ENCODE results near the gene SLMAP. TPM values are rescaled to one million over a fixed set of nuclear protein-coding genes. Genes with fewer than 3 reads are reported as not detected.
A peak's percentile ranks its signal among the peaks of the same experiment; 100 is the strongest.

Gene SLMAP
- total RNA-seq, 6 donors from 2014 or later, result 53.4 to 104 (median 68.4) TPM

DNA sequence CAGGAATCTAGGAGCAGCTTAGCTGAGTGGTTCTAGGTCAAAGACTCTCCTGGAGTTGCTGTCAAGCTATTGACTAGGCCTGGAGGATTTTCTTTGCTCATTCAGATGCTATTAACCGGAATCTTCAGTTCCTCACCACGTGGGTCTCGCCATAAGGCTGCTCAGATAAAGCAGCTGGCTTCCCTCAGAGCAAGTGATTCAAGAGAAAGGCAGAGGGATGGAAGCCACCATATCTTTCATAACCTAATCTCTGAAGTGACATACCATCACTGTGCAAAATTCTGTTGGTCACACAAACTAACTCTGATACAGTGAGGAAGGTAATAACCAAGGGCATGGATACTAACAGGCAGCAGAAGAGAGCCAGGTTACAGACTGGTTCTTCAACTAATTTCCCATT, 179.4 kb downstream of the SLMAP start:
- WGBS, 2 donors, result 85 to 94% methylated on average over 3 of the region's 3 CpGs
- ATAC-seq (ENCODE audit: low FRiP score in 2 of 2), result no peak
- Histone ChIP-seq H3K4me1 (no peaks in the 10 kb centered on the region), H3K9me3 (no peaks in the 10 kb centered on the region), H3K4me3 (no peak overlapping the region), H3K27me3 (no peaks in the 10 kb centered on the region), H3K36me3 (peaks cover 0 to 9% (median 2%) of the 10 kb centered on the region in 4 donors), H3K27ac (no peak overlapping the region)
- no peak for DNase-seq
- TF ChIP-seq POLR2AphosphoS5 (IDR thresholded peaks at IDR 0.05) (no peak), POLR2A (IDR thresholded peaks at IDR 0.05) (no peak), EP300 (IDR thresholded peaks at IDR 0.05) (no peak)
- TF ChIP-seq, protein P1, sequence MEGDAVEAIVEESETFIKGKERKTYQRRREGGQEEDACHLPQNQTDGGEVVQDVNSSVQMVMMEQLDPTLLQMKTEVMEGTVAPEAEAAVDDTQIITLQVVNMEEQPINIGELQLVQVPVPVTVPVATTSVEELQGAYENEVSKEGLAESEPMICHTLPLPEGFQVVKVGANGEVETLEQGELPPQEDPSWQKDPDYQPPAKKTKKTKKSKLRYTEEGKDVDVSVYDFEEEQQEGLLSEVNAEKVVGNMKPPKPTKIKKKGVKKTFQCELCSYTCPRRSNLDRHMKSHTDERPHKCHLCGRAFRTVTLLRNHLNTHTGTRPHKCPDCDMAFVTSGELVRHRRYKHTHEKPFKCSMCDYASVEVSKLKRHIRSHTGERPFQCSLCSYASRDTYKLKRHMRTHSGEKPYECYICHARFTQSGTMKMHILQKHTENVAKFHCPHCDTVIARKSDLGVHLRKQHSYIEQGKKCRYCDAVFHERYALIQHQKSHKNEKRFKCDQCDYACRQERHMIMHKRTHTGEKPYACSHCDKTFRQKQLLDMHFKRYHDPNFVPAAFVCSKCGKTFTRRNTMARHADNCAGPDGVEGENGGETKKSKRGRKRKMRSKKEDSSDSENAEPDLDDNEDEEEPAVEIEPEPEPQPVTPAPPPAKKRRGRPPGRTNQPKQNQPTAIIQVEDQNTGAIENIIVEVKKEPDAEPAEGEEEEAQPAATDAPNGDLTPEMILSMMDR (IDR thresholded peaks at IDR 0.05), result no peak

DNA sequence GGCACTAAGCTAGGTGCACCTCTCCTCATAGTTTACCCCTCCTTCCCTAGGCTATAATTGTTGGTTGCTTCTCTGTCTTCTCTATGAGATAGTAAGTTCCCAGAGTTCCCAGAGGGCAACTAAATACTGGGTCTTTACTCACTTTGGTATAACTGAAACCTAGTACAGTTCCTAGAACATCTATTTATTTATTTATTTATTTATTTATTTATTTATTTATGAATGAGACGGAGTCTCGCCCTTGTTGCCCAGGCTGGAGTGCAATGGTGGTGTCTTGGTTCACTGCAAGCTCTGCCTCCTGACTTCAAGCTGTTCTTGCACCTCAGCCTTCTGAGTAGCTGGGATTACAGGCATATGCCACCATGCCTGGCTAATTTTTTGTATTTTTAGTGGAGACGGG, 181.0 kb downstream of the SLMAP start:
- DNase-seq, result no peak
- TF ChIP-seq POLR2AphosphoS5 (IDR thresholded peaks at IDR 0.05) (no peak), EP300 (IDR thresholded peaks at IDR 0.05) (no peak), POLR2A (IDR thresholded peaks at IDR 0.05) (no peak)
- TF ChIP-seq, protein P1 (IDR thresholded peaks at IDR 0.05), result no peak
- H3K36me3 ChIP-seq, result peaks cover 0 to 6% (median under 1%) of the 10 kb centered on the region in 4 donors
- WGBS, 2 donors, result 100% methylated on average over 3 of the region's 3 CpGs
- ATAC-seq (ENCODE audit: low FRiP score in 2 of 2), result no peak
- no peak overlapping the region for H3K4me3 ChIP-seq
- no peaks in the 10 kb centered on the region for H3K4me1 ChIP-seq
- H3K27me3 ChIP-seq, result no peaks in the 10 kb centered on the region
- no peaks in the 10 kb centered on the region for H3K9me3 ChIP-seq
- H3K27ac ChIP-seq, result no peak overlapping the region

DNA sequence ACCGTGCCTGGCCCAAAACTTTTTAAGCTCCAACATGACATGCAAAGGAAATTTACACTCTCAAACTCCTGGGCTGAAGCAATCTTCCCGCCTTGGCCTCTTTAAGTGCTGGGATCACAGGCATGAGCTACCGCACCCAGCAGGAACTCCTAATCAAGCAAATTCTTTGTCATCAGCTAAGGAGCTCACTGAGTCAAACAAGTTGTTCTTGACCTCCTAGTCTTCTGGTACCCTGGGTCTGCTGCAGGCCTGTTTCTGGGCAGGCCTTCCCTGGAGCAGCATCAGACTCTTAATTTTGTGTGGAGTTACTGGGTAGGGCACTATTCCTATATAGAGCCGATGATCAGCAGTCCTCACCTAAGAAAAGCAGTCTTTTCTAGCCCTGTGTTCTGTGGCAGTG, 183.7 kb downstream of the SLMAP start:
- Histone ChIP-seq H3K36me3 (no peaks in the 10 kb centered on the region), H3K9me3 (no peaks in the 10 kb centered on the region), H3K4me3 (no peak overlapping the region), H3K27me3 (no peaks in the 10 kb centered on the region), H3K4me1 (peaks cover 0 to 9% (median 0%) of the 10 kb centered on the region in 4 donors), H3K27ac (no peak overlapping the region)
- no peak for TF ChIP-seq EP300 (IDR thresholded peaks at IDR 0.05)
- TF ChIP-seq POLR2AphosphoS5 (IDR thresholded peaks at IDR 0.05), result no peak
- TF ChIP-seq POLR2A (IDR thresholded peaks at IDR 0.05), result no peak
- TF ChIP-seq, protein P1 (IDR thresholded peaks at IDR 0.05), result no peak
- DNase-seq (no peak), ATAC-seq (ENCODE audit: low FRiP score in 2 of 2) (no peak)
- 74 to 84% methylated on average over 4 of the region's 4 CpGs for WGBS, 2 donors

DNA sequence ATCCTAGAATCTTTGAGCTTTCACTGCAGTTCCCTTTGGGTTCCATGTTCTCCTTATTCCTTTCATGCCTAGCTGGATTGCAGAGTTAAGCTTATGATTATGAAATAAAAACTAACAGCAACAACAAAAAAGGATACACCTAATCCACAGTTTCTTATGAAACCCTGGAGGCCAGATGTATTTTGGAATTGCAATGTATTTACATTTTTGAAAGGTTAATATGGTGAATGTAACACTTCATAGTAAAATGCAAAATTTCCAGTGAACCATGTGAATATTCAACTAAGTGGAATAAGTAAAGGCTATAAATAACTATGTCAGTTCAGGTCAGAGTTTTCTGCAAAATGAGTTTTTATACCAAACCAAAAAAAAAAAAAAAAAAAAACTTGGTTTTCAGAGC, 186.3 kb downstream of the SLMAP start:
- ATAC-seq (ENCODE audit: low FRiP score in 2 of 2), result no peak
- H3K4me3 ChIP-seq, result no peak overlapping the region
- DNase-seq, result no peak

DNA sequence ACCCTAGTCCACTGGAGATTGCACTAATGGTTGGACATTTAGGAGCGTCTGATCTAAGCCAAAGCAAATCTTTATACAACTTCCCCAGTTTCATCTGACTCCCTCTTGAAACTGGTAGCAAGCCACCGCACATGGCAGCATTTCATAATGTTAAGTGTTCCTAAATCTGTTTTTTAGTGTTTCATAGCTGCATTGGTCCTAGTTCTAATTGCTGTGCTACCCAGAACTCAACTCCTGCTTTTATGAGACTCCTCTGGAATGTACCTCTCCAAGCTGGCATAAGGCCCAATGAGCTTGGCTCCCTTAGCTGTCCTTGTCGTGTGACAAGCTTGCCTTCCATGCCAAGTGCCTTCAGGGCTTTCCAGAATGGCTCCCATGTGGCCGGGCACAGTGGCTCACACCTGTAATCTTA, 186.8 kb downstream of the SLMAP start:
- H3K4me1 ChIP-seq, result peaks cover 0 to 9% (median 0%) of the 10 kb centered on the region in 4 donors
- peak in 1 of 2 donors; percentile 77 for DNase-seq
- WGBS, 2 donors, result 56 to 81% methylated on average over 3 to 4 of the region's 4 CpGs
- no peaks in the 10 kb centered on the region for H3K9me3 ChIP-seq
- peak in 1 of 2 donors; percentile 70 for ATAC-seq (ENCODE audit: low FRiP score in 2 of 2)
- H3K27me3 ChIP-seq, result no peaks in the 10 kb centered on the region
- TF ChIP-seq POLR2A (IDR thresholded peaks at IDR 0.05) (no peak), POLR2AphosphoS5 (IDR thresholded peaks at IDR 0.05) (no peak), EP300 (IDR thresholded peaks at IDR 0.05) (no peak)
- TF ChIP-seq, protein P1 (IDR thresholded peaks at IDR 0.05), result no peak
- no peak overlapping the region for H3K4me3 ChIP-seq
- H3K36me3 ChIP-seq, result no peaks in the 10 kb centered on the region
- peak overlapping the region in 1 of 4 donors; percentile 3 for H3K27ac ChIP-seq

More for the DNA sequence above, 186.3 kb downstream of the SLMAP start:
- H3K36me3 ChIP-seq, result no peaks in the 10 kb centered on the region
- H3K27me3 ChIP-seq, result no peaks in the 10 kb centered on the region
- peaks cover 0 to 9% (median 0%) of the 10 kb centered on the region in 4 donors for H3K4me1 ChIP-seq
- H3K9me3 ChIP-seq, result no peaks in the 10 kb centered on the region
- TF ChIP-seq, protein P1 (IDR thresholded peaks at IDR 0.05), result no peak
- no peak for TF ChIP-seq POLR2A (IDR thresholded peaks at IDR 0.05)
- TF ChIP-seq POLR2AphosphoS5 (IDR thresholded peaks at IDR 0.05), result no peak
- TF ChIP-seq EP300 (IDR thresholded peaks at IDR 0.05), result no peak
- H3K27ac ChIP-seq, result no peak overlapping the region

All from upper lobe of left lung (tissue), 6 donors.